ENCODE results near the gene TREML2.

DNA sequence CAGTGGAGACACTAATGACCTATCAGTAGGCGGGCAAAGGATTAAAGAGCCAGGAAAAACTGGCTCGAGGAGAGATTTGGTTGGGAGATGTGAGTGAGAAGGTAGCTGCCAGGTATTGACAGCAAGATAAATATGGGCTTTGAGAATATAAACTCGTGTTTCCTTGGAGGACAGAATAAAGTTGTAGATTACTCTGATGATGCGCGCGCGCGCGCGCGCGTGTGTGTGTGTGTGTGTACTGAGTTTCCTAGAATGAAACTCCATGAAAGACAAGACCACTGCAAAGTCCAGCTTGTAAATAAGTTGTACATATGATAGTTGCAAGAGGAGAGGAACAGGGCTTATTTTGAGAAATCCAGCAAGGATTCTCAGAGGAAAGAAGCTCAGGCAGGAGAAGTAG lies 24.8 kb downstream of the TREML2 start:
- TF ChIP-seq, protein P1, sequence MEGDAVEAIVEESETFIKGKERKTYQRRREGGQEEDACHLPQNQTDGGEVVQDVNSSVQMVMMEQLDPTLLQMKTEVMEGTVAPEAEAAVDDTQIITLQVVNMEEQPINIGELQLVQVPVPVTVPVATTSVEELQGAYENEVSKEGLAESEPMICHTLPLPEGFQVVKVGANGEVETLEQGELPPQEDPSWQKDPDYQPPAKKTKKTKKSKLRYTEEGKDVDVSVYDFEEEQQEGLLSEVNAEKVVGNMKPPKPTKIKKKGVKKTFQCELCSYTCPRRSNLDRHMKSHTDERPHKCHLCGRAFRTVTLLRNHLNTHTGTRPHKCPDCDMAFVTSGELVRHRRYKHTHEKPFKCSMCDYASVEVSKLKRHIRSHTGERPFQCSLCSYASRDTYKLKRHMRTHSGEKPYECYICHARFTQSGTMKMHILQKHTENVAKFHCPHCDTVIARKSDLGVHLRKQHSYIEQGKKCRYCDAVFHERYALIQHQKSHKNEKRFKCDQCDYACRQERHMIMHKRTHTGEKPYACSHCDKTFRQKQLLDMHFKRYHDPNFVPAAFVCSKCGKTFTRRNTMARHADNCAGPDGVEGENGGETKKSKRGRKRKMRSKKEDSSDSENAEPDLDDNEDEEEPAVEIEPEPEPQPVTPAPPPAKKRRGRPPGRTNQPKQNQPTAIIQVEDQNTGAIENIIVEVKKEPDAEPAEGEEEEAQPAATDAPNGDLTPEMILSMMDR (IDR thresholded peaks at IDR 0.05): no peak
- TF ChIP-seq POLR2A (IDR thresholded peaks at IDR 0.05): no peak

All from heart left ventricle (tissue), 13 donors.